GM19193 (cell line): ENCODE results near the gene SPACDR.

Experiments
- POLR2A ChIP-seq: IDR thresholded peaks from 4 replicates; pipeline ENCODE4 v1.6.1; 2011; ENCODE audit not compliant: insufficient read depth, insufficient read length; ENCODE audit errors: extremely low read depth

The SPACDR gene

DNA sequence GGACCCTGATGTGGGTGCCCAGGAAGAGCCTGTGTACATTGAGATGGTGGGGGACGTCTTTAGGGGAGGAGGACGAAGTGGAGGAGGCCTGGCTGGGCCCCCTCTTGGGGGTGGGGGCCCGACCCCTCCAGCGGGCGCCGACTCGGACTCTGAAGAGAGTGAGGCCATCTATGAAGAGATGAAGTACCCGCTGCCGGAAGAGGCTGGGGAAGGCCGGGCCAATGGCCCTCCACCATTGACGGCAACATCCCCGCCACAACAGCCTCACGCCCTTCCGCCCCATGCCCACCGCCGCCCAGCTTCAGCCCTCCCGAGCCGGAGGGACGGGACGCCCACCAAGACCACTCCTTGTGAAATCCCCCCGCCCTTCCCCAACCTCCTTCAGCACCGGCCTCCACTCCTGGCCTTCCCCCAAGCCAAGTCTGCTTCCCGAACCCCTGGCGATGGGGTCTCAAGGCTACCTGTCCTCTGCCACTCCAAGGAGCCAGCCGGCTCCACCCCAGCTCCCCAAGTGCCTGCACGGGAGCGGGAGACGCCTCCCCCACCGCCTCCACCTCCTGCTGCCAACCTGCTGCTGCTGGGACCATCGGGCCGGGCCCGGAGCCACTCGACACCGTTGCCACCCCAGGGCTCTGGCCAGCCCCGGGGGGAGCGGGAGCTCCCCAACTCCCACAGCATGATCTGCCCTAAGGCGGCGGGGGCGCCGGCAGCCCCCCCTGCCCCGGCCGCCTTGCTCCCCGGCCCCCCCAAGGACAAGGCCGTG is 24.5 kb upstream of the SPACDR start:
- TF ChIP-seq POLR2A = no peak

DNA sequence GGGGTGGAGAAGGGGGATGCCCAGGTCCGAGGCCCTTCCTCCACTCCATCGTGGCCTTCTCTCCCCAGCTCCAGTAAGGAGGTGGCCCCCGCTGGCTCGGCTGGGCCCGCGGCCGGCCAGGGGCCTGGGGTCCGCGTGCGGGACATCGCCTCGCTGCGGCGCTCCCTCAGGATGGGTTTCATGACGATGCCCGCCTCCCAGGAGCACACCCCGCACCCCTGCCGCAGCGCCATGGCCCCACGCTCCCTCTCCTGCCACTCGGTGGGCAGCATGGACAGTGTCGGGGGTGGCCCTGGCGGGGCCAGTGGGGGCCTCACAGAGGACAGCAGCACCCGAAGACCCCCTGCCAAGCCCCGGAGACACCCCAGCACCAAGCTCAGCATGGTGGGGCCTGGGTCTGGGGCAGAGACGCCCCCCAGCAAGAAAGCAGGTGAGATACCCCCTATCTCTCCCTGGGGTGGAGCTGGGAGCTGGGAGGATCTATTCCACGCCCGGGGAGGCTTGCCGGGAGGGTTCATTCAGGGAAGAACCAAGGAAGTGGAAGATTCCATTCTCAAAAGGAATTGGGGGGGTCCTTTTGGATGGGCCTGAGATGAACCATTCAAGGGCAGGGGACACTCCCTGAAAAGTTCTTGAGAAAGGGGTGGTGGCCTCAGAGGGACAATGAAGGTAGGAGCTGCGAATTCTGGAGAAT is 22.8 kb upstream of the SPACDR start:
- TF ChIP-seq POLR2A = no peak

DNA sequence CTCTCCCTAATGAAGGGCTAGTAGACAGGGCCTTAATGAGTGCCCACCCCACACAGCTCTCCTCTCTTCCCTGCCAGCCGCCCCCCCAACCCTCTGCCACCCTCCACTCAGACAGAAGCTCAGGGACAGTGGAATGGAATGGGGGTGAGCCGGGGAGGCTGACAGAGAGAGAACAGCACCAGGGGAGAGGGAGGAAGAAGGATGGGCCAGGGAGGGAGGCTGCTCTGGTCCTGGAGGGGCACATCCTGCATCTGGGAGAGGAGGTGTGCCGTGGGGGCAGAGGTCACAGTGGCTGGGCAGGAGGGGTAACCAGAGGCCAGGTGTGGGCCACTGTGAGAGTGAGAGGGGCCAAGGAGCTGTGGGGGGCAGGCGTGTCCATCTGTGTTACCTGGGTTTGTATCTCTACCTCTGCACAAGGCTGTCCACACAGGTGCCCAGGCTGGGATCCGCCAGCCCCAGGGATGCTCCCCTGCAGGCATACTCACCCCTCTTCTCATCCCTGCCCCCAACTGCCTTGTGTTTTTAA is 22.1 kb upstream of the SPACDR start:
- no peak for TF ChIP-seq POLR2A

DNA sequence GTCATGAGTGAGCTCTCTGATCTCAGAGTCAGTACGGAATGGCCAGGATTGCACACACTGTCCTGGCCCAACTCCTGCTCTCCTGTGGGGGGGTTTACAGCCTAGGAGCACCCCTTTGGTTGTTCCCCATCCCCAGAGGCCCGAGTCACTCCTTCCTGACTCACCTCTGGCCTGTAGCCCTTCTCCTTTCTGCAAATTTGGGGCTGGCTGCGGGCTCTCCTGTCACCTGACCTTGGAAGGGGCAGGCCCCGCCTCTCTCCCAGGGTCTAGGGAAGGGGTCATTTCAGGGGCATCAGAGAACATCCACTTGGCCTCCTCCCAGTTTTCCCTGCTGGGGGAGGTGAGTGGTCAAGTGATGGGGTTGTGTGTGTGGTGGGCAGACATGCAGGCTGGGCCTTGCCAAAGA is 21.4 kb upstream of the SPACDR start:
- no peak for TF ChIP-seq POLR2A

DNA sequence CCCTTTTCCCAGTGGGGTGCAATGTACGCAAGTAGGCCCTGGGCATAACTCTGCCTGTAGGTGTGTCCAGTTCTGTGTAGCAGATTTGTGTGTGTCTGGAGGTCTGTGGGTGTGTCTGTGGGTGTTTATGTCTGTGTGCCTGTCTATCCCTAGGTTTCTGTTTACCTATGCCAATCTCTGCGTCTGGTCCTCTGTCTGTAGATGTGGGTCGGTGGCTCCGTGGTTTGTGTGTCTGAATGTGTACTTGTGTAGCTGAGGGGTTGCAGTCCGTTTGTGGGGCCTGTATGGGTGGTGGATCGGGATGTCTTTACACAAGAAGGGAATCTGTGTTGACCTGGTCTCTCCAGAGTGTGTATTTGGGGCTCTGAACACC is 20.6 kb upstream of the SPACDR start:
- TF ChIP-seq POLR2A = no peak

DNA sequence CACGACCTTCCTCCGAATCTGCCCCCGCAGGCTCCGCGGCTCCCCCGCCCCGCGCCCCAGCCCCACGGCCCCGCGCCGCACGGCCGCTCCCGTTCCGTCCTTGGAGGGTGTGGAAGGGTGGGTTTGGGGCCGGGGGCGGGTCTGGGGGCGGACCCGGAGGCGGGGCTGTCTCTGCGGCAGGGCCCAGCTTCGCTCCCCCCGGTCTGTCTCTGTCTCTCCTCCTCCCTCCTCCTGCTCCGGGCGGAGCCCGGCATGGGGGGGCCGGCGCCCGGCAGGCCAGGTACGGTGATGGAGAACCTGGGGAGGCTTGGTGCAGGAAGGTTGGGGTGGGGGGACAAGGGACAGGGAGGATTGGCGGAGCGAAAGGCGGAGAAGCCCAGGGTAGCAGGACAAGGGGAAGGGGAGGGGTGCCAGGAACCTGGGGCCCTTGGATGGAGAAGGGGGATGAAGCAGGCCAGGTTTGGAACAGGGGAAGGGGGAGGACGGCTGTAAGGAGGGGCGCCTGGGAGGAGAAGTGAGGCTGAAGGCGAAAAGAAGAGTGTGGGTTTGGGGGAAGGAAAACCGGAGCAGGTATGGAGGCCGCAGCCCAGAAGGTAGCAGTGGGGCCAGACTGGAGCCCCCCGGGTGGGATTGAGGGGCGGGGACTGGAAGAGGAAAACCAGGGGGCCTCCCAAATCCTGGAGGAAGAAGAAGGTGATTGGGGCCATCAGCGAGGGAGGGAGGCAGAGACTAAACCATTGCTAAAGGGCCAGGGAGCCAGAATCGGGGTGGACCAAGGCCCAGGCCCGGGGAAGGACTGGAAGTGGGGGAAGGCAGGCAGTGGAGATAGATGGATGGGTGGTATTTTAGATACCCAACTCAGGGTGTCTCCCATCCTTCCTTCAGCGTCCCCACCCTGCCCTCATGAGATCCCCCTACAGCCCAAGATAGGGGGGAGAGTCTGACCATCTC is 19.9 kb upstream of the SPACDR start, which contains the start of gene NYAP1:
TSS of gene NYAP1 (plus strand) at position 206 of the 951 bp plus-strand sequence. CDS start 1,385 bp downstream, outside the sequence.
- no peak for TF ChIP-seq POLR2A

DNA sequence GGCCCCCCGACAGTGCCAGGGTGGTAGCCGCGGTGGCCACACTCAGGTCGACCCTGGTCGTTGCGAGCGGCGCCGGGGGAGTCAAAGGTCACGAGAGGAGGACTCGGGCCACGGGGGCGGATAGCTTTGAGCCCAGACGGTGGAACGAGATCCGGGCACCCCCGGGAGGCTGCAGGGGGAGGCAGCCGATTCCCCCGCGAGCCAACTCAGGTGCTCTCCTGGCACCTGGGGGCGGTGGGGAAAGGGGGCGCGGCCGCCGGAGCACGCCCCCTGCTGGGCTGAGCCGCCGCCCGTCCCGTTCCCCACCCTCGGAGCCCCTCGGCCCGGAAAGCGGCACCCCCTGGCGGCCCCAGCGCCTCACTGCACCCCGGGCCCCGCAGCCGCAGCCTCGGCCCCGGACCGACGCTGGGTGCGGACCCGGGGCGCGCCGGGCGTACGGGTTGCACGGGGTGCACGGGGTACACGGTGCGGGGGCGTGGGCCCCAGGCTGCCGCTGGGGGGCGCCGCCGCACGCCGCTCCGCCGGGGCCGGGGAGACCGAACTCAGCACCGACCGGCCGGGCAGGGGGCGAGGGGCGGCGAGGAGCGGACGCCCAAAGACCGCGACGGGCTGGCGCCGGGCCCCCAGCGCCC is 19.1 kb upstream of the SPACDR start:
- TF ChIP-seq POLR2A = no peak

DNA sequence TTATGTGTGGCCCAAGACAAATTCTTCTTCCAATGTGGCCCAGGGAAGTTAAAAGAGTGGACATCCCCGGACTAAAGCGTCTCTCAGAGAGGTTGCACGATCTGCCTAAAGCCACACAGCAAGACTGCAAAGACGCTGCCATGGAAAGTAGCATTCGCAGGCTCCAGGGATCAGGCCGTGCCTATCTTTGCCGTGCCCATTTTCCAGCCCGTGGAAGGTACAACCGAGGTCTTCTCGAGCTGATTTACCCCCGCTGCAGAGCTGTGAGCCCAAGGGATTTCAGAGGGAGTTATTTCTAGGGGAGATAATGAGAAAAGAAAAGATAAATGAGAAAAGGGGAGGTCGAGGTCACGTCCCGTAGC is 18.6 kb upstream of the SPACDR start:
- no peak for TF ChIP-seq POLR2A

DNA sequence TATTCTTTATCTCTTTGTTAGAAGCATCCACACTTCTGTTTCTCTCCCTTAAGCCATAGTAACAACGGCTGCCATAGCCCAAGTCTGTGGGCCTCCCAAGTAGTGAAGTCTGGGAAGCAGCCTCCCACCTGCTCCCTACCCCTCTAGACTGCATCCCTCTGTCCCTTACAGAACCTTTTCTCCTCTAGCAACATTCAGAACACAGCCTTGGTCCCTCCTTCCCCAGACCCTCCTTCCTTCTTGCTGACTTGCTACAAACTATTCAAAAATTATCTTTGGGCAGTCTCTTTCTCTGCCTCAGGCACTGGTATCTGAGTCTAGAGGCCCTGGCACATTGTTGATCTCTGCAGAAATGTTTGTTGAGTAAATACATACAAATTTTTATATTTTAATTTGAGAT is 17.4 kb upstream of the SPACDR start:
- TF ChIP-seq POLR2A = no peak

DNA sequence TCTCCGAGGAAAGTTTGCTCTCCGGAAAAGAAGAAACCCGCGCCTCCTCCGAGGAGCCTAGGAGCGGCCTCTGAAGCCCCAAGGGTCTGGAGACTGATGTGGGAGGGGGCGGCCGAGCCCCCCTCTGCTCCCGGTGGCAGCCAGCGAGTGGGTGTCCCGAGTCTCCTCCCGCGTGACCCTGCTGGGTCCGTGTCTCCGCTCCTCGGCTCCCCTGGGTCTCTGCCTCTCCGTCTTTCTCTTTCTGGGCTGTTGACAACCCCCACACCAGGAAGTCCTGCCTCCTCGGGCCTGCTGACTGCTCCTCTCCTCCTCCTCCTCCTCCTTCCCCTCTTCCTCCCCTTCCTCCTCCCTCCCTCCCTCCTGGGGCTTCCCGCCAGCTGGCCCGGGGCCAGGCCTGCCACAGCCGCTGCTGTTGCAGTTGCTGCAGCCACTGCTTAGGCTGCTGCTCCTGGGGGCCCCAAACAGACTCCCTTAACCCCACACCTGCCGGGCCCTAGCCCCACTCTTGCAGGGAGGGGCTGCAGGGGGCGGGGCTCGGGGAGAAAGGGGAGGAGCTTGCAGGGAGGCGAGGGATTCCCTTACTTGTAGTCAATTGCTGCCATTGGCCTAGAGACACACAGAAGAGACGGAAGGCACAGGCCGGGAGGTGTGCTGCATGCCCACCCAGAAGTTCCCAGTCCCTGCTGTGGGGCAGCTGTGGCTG is 15.0 kb upstream of the SPACDR start, which contains the start of gene TSC22D4:
TSS of gene TSC22D4 (minus strand) at position 257 of the 703 bp plus-strand sequence. CDS start 1,176 bp downstream, outside the sequence.
- peak; percentile 80 for TF ChIP-seq POLR2A

DNA sequence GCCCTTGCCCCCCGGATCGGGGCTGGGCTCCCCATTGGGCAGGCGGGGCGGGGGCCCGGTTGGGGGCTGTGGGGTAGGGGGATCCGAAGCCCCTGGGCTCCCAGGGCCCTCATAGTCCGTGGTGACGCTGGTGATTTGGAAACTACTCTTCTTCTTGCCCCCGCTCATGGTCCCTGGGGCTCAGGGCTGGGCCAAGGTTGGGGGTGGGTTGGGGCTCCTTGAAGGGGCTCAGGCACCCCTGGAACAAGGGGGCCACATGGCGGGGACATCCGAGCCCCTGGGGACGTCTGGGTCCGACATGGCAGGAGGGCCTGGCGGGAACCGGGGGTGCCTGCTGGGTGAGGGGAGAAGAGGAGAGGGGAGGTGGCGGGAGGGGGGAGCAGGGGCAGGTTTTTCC is 13.8 kb upstream of the SPACDR start:
- TF ChIP-seq POLR2A = no peak

DNA sequence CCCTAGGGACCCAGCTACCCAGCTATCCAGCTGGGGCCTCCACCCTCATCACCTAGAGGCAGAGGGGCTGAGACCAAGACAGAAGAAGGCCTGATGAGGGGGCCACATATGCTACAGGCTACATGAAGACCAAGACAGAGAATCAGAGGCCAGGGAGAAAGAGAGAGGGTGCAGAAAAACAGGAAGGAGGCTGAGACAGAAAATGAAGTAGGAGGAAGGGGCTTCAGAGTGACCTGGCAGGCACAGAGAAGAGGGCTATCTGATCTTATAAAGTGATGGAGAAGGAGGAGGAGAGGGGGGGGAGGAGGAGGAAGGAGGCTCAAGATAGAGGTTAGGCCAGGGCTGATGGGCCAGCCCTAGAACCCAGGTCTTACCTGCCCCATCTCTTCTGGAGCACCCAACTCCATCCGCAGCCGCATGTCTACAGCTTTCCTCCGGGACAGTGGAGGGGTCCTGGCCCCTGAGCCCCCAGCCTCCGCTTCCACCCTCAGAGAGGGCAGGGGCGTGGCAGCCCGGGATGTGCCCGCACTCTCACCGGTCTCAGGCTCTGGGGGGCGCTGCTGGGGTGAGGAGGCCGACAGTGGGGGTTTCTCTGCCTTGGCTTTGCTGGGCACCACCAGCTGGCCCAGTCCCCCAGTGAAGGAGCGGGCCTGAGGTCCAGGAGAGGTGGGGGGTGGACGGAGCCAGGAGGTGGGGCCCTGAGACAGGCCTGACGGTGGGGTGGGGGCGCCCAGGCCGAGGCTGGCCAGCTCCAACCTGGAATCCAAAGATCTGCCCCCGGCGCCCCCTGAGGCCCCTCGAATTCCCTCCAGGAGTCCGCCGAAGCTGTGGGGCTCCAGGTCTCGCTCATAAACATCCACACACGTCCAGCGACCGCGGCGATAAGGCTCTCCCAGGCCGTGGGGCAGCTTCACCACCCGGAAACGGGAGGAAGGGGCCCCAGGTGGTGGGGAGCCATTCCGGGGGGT is 13.1 kb upstream of the SPACDR start:
- TF ChIP-seq POLR2A = no peak

DNA sequence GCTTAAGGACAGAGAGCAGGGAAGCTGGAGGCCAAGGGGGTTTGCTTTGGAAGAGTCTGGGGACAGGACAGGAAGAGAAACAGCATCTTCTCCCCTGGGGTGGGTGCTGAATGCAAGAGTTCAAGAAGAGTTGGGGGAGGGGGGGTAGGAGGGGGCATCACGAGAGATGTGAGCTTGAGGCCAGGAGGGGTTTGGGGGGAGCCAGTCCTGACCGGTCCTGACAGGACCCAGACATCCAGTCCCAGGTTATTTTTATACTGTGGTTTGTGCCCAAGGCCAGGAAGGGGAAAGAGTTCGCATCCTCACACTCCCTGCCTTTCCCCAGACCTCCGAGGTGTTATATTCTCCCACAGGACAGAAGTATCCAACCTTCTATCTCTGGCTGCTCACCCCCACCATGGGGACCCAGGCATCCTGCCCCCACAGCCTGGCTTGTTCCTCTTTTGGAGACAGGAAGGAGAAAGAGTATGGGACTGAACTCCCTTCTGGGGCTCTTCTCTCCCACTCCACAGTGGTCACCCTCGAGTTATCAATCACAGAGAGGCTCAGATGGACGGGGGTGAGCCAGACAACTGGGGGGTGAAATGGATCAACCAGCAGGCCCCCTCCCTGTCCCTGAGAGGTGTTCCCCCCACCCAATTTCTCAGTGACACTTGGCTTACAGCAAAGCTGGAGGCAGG is 12.2 kb upstream of the SPACDR start:
- no peak for TF ChIP-seq POLR2A

DNA sequence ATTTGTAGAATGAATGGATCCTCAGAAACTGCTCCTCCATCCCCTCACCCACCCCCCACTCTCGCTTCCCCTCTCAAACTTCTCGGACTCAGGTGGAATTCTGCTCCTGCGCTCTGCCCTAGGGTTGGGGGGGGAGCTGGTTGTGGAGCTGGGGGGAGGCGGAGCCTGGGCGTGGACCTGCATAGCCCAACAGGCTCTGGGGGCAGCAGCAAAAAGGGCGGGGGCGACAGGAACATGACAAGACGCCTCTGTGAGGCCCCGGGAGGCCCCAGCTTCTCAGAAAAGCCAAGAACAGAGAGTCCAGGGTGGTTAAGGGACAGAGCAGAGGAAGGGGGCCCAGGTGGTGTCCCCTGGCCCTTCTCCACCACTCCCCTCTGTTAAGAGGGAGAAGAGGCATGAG is 11.5 kb upstream of the SPACDR start:
- no peak for TF ChIP-seq POLR2A
